Gastrocnemius medialis (tissue), 4 donors: ENCODE measurements around the gene TIAM2. TPM values are rescaled to one million over a fixed set of nuclear protein-coding genes. Genes with fewer than 3 reads are reported as not detected.

Source experiments
- ATAC-seq, 2 donors: fragments of 150-250 bp; one replicate each; pipeline ENCODE4 v1.9.1; 2016
- DNase-seq, 2 donors: peaks; one replicate each; pipeline ENCODE4 v3.0.0-alpha.2; 2019
- H3K27ac ChIP-seq, 4 donors: fragments of 200-600 bp; sonication (generic); 1 replicate in 1 of 4; 2 replicates in 3 of 4; pipeline ENCODE4 v1.5.1; 2016 to 2018; ENCODE audit warnings: mild to moderate bottlenecking in 2 of 4, moderate library complexity in 1 of 4
- H3K27me3 ChIP-seq, 3 donors: fragments of 200-600 bp; sonication (generic) in 2 of 3; 1 replicate in 1 of 3; 2 replicates in 2 of 3; pipeline versions ENCODE4 v1.5.1 to v1.6.0; 2016 to 2019; ENCODE audit warnings: mild to moderate bottlenecking in 1 of 3, moderate library complexity in 1 of 3
- H3K36me3 ChIP-seq, 2 donors: fragments of 200-600 bp; sonication (generic) in 1 of 2; one replicate each; pipeline ENCODE4 v1.5.1; 2017 to 2018
- H3K4me1 ChIP-seq, 2 donors: fragments of 200-600 bp; sonication (generic) in 1 of 2; one replicate each; pipeline ENCODE4 v1.5.1; 2016 to 2017; ENCODE audit warnings: mild to moderate bottlenecking in 2 of 2
- H3K4me3 ChIP-seq, 4 donors: fragments of 200-600 bp; sonication (generic) in 3 of 4; 1 replicate in 1 of 4; 2 replicates in 3 of 4; pipeline ENCODE4 v1.5.1; 2016 to 2019; ENCODE audit warnings: mild to moderate bottlenecking in 2 of 4
- H3K9me3 ChIP-seq, 3 donors: fragments of 200-600 bp; sonication (generic) in 2 of 3; 1 replicate in 1 of 3; 2 replicates in 2 of 3; pipeline ENCODE4 v1.5.1; 2016 to 2019
- CTCF ChIP-seq, 5 experiments: fragments of 450-650 bp in 3 of 5; fragments of 200-600 bp in 2 of 5; sonication (generic) in 2 of 5; IDR thresholded peaks in 4 of 5; conservative IDR thresholded peaks in 1 of 5; 1 replicate in 4 of 5; 2 replicates in 1 of 5; pipeline ENCODE4 v1.5.1; 2016 to 2019; ENCODE audit warnings: antibody characterized with exemption in 5 of 5, mild to moderate bottlenecking in 3 of 5, moderate library complexity in 3 of 5
- POLR2A ChIP-seq, 2 donors: fragments of 450-650 bp; IDR thresholded peaks; one replicate each; pipeline ENCODE4 v1.6.1; 2017; ENCODE audit warnings: antibody characterized with exemption in 2 of 2, mild to moderate bottlenecking in 2 of 2, moderate library complexity in 2 of 2
- in situ Hi-C, 4 donors: fragments of 200-750 bp; cut with MboI; loops; one replicate each; pipeline versions ENCODE4 v1.15.0 to v1.8.0; 2017; ENCODE audit warnings: low sequenced_read_pairs in 4 of 4
- intact Hi-C: fragments of 100-400 bp; cut with DNase I; formaldehyde crosslinking; loops from one replicate; pipeline ENCODE4 v1.15.1; 2023; ENCODE audit warnings: low total_unique reads
- total RNA-seq, 4 donors: library from RNA; depleted of rRNA; stranded (reverse); fragments of >200 nt; gene quantifications; one replicate each; pipeline versions ENCODE4 v1.1.0 to v1.2.3, GENCODE V29; 2016

Gene TIAM2
- total RNA-seq, 4 donors from 2014 or later: 4.4 to 18.8 (median 13.6) TPM

GRCh38 chr6:155080881-155081845 is 86.0 kb downstream of the TIAM2 start:
- TF ChIP-seq POLR2A (IDR thresholded peaks at IDR 0.05) (no peak), CTCF (IDR thresholded peaks at IDR 0.05 in 4 of 5, conservative IDR thresholded peaks at IDR 0.05 in 1 of 5) (no peak)
- intact Hi-C loops (no loop called here), in situ Hi-C loops (no loop called here)
- ATAC-seq (no peak), DNase-seq (no peak)
- Histone ChIP-seq H3K36me3 (no peaks in the 10 kb centered on the region), H3K9me3 (no peaks in the 10 kb centered on the region), H3K27me3 (no peaks in the 10 kb centered on the region), H3K27ac (no peak overlapping the region), H3K4me3 (no peak overlapping the region), H3K4me1 (no peaks in the 10 kb centered on the region)

- DNase-seq (no peak), ATAC-seq (no peak)
- Histone ChIP-seq H3K36me3 (no peaks in the 10 kb centered on the region), H3K4me3 (no peak overlapping the region), H3K27ac (no peak overlapping the region), H3K4me1 (no peaks in the 10 kb centered on the region), H3K27me3 (no peaks in the 10 kb centered on the region), H3K9me3 (no peaks in the 10 kb centered on the region)
- TF ChIP-seq POLR2A (IDR thresholded peaks at IDR 0.05) (no peak), CTCF (IDR thresholded peaks at IDR 0.05 in 4 of 5, conservative IDR thresholded peaks at IDR 0.05 in 1 of 5) (no peak)
- in situ Hi-C loops (no loop called here), intact Hi-C loops (no loop called here)
These were observed 89.5 kb downstream of the TIAM2 start for GRCh38 chr6:155084431-155085123.

- H3K27me3 ChIP-seq: no peaks in the 10 kb centered on the region
- no peak for ATAC-seq
- no peak for TF ChIP-seq CTCF (IDR thresholded peaks at IDR 0.05 in 4 of 5, conservative IDR thresholded peaks at IDR 0.05 in 1 of 5)
- no peak for TF ChIP-seq POLR2A (IDR thresholded peaks at IDR 0.05)
- no peak overlapping the region for H3K27ac ChIP-seq
- H3K4me1 ChIP-seq: no peaks in the 10 kb centered on the region
- no peak for DNase-seq
- H3K4me3 ChIP-seq: no peak overlapping the region
- in situ Hi-C loops (no loop called here), intact Hi-C loops (no loop called here)
- no peaks in the 10 kb centered on the region for H3K9me3 ChIP-seq
- no peaks in the 10 kb centered on the region for H3K36me3 ChIP-seq
These were observed 90.6 kb downstream of the TIAM2 start for GRCh38 chr6:155085582-155086257.

GRCh38 chr6:155088856-155089255 is 93.7 kb downstream of the TIAM2 start:
- H3K36me3 ChIP-seq: no peaks in the 10 kb centered on the region
- H3K4me1 ChIP-seq: no peaks in the 10 kb centered on the region
- H3K9me3 ChIP-seq: no peaks in the 10 kb centered on the region
- no peak overlapping the region for H3K27ac ChIP-seq
- DNase-seq (no peak), ATAC-seq (no peak)
- in situ Hi-C loops: no loop called here
- H3K27me3 ChIP-seq: no peaks in the 10 kb centered on the region
- intact Hi-C loops: no loop called here
- H3K4me3 ChIP-seq: no peak overlapping the region
- TF ChIP-seq POLR2A (IDR thresholded peaks at IDR 0.05) (no peak), CTCF (IDR thresholded peaks at IDR 0.05 in 4 of 5, conservative IDR thresholded peaks at IDR 0.05 in 1 of 5) (no peak)
